Ecto neural progenitor cell (in vitro differentiated cells): Measurements from ENCODE around the gene CAMKK1.
A peak's percentile ranks its signal among the peaks of the same experiment; 100 is the strongest.

ENCODE experiments used
- DNase-seq: peaks from one replicate; pipeline ENCODE4 v3.0.0-alpha.2; 2018; ENCODE audit warnings: low spot score

CAMKK1 gene

GRCh38 chr17:3893003-3893719 is at the start of gene CAMKK1:
TSS of gene CAMKK1 (minus strand) at chr17:3893053. CDS start at chr17:3885687, 7,366 bp downstream.
- peak; percentile 94 for DNase-seq

DNA sequence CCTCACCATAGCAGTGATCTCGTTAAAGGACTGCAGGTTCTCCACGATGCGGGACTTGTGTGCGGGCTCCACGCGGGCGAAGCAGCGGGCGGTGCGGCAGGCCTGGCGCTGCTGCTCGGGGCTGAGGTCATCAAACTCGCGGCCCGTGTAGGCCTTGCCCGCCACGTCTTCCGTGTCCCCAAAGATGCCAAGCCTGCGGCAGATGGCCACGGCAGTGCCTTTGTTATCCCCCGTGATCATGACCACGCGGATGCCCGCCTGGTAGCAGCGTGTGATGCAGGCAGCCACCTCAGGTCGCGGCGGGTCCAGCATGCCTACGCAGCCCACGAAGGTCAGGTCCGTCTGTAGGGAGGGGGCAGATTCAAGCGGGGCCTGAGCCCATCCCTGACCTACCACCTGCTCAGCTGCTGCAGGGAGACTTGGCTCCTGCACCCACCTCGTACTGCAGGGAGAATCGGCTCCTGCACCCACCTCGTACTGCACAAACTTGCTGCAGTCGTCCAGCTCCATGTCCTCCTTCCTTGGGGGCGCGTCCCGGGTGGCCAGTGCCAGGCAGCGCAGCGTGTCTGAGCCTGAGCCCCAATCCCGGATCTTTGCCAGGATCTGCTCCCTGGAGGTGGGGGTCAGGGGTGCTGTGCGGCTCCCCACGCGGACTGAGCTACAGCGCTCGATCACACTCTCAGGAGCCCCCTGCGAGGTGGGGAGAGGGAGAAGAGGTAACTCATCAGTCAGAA is 48.3 kb upstream of the CAMKK1 start:
- no peak for DNase-seq

DNA sequence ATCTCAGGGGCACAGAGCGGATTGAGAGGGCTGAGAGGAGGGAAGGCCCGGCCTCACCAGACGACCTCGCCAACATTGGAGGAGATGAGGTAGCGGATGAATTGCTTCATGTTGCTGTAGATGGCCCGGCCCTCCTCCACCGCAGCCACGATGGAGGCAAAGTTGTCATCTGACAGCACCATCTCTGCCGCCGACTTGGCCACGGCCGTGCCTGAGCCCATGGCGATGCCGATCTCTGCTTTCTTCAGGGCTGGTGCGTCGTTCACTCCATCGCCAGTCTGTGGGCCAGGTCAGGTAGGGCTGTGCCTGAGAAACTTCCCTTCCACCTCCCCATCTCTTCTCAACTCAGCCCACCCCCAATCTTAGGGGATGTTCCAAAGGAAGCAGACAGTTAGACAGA is 44.5 kb upstream of the CAMKK1 start:
- DNase-seq = no peak

DNA sequence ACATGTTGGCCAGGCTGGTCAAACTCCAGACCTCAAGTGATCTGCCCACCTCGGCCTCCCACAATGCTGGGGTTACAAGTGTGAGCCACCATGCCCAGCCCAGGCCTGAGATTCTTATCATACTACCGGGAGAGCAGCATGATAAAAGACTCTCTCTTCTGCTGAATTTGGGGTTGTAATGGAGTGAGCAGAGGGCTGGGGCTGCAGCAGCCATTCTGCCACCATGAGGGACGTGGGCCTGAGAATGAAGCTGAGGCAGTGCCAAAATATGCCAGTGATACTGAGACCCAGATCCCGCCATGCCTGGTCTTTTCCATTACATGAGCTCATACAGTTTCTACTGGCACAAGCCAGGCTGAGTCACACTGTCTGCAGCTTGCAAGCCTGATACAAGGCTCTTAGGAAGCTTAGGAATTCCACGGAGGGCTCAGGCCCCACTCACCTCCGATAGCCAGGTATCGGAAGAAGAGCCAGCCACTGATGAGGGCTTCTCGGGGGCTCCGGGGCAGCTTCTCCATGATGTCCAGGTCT is 43.0 kb upstream of the CAMKK1 start:
- DNase-seq = no peak

DNA sequence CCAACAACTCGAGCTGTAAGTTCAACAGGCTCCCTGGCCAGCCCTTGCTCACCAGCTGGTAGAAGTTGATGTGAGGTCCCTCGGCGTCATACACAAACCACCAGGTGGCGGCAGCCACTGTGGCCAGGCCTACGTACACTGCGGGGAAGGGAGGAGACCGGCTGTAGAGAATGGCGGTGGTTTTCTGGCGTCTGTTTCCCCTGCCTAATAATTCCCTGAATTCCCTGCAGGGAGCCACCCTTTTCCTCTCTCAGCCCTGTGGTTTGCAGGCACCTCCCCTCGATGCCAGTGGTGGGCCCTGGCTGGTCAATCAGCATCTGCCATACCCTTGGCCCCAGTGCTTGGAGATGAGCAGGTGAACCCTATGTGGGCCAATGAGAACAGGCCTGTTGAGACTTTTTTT is 42.3 kb upstream of the CAMKK1 start:
- peak; percentile 87 for DNase-seq

DNA sequence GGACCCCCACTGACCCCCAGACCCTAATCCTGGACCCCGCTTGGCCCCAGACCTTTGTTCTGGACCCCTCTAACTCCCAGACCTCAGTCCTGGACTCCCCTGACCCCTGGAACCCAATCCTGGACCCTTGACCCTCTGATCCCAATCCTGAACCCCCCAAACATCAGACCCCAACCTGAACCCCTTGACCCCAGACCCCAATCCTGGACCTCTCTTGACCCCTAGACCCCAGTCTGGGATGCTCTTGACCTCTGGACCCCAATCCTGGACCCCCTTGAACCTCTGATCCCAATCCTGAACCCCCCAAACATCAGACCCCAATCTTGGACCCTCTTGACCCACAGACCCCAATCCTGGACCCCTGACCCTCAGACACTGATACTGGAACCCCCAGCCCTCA is 36.9 kb upstream of the CAMKK1 start:
- no peak for DNase-seq

- no peak for DNase-seq
Measured at GRCh38 chr17:3929181-3929580, 36.3 kb upstream of the CAMKK1 start.

DNA sequence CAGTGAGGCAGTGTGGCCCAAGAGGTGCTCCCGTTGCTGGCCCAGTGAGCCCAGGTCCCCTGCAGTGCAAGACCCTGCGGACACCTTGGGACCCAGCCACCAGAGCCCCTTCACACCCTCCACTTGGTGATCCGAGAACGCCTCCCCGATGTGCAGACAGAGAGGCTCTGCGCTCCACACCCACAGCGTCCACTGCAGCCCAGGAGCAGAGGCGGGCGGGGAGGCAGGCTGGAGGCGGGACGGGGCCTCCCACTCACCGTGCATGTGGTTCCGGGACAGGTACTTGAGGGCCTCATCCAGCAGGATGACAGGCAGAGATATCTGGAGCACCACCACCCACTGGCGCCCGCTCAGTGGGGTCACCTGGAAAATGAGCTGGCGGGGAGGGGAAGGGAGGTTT is 35.6 kb upstream of the CAMKK1 start:
- no peak for DNase-seq

DNA sequence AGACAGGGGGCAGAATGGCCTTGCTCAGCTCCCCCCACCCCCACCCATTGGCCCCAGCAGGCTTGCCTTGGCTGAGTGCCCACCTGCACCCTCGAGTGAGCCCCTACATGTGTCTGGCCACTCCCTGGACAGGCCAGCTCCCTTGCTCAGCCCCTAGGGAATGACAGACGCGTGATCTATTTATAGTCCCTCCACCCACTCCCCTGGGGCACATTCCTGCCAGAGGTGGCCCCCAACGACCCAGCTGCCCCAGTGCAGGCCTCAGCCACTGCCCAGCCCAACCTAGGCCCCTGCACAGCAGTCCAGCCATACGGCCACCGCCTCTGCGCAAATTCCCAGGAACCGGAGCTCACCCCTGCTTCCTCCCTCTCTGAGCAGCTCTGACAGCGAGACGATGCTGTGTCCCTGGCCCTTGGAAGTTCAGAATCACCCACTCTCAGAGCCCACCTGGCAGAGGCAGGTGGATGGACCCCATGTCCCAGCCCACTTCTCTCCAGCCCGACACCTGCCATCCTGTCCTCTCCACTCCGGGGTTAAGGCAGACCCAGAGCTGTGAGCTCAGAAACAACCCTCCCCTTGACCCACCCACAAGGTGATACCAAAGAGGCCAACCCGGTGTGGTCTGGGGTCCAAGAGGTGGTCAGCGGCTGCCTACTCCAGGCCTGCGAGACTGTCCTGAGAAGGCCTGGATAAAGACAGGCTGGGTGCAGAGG is 34.9 kb upstream of the CAMKK1 start:
- DNase-seq = peak; percentile 52

DNA sequence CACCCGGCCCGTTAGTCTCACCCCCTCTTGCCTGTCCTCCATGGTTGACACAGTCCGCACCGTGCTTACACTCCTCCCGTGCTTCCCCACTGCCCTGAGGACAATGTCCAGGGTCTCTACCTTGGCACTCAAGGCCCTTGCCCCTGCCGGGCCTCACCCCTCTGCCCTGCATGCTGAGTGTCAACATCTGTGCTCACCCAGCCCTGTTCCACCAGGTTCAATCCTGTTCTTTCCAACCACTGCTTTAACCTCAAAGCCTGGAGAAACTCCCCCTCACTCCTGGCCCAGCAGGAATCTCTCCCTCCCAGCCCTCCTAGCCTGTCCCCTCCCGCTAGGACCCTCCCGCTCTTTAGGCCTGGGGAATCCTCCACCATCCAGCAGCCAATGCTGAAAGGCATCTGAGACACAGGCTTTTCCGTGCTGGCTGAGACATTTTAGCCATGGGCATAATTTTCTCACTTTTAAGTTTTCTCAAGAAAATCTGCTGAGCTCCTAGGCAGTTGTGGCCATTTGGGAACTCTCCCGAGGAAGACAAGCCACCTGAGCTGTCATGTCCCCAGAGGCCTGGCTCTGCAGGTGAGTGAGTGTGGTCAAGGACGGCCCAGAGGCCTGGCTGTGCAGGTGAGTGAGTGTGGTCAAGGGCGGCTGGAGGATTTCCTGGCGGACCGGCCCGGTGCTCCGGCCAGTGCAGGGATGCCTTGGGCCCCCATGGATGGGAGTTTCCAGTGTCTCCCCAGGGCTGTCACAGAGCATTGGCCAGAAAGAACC is 34.2 kb upstream of the CAMKK1 start:
- DNase-seq = no peak

DNA sequence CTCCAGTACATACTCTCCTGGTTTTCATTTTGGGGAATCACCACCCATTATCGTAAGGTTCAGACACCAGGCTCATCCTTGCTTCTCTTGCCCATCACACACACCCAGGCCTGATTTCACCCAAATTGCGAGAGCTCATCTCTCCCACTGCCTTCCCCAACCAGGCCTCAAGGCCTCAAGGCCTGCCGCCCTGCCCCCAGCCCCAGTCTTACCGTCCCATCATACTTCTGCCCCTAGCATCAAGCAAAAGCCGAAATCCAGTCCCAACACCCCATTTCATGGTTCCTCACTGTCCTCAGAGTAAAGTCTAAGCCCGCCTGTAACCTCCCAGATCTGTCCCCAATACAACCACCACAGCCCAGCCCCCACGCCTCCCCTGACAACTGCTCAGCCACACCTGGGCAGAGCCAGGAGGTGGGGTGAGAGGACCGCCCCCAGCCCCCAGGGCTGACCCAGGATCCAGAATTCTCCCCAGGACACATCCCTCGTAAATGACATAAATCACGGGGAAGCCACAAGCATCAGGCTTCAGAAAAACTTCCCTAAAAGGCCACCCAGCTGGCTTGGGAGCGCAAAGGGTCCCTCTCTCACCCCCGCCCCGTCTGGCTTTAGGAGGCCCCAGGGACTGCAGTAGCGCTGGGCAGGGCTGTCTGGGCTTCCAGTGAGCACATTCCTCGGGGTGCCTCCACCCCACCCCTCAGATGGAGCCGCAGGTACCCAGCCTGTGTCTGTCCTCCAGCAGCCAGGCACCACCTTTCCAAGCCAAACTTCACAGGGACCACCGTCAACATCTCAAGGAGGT is 33.0 kb upstream of the CAMKK1 start:
- no peak for DNase-seq

DNA sequence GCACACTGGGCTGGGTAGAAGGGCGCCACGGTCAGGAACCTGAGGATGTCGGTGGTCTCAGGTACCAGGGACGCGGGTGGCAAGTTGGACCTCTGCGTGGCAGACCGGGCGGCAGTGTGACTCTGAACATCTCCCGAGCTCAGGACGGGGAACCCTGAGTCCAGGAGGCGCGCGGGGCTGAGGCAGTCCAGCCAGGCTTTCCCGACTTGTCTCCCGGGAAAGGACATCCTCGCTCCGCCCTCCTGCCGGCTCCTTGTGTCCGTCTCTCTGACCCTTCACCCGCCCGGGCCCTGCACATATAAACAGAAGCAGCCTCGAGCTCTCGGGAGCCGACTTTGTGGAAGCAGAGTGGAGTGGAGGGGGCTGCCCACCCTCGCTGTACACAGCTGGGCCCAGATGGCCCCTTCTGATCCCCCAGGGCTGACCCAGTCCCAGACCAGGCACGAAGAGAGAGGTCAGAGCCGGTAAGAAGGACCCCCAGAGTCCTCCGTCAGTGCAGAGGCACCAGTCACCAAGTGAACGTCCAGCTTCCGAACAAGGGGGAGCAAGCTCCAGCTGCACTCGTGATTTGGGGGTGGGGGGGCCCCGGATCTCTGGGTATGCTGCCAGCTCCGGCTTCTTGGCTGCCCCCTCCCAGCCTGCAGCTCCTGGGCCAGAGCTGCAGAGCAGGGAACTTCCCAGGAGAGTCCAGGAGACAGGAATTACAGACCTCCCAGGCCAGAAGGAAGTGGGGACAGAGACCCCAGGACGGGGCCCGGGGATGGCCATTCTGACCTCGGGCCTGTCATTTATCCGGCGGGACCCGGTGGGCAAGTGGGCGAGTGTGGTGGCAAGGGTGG is 31.9 kb upstream of the CAMKK1 start:
- DNase-seq = peak; percentile 68

- DNase-seq = no peak
Measured at GRCh38 chr17:3923466-3924190, 30.8 kb upstream of the CAMKK1 start.

DNA sequence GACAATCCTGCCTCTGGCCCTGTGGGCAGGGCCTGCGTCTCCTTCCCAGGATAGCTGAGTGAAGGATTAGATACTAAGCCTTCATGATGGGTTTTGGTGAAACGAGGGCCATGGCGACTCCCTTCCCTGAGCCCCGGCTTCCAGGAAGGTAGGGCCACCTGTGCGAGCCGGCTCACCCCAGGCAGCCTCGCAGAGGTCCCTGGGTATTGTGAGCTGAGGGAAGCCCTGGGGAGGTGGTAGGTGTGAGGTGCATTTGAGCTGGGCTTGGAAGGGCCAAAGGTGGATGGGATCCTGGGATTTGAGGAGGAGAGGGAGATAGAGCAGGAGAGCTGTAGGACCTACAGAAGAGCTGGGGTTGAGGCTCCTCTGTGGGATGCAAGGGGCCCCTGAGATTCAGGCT is 29.9 kb upstream of the CAMKK1 start:
- no peak for DNase-seq

GRCh38 chr17:3921502-3922319 is 28.9 kb upstream of the CAMKK1 start:
- no peak for DNase-seq

DNA sequence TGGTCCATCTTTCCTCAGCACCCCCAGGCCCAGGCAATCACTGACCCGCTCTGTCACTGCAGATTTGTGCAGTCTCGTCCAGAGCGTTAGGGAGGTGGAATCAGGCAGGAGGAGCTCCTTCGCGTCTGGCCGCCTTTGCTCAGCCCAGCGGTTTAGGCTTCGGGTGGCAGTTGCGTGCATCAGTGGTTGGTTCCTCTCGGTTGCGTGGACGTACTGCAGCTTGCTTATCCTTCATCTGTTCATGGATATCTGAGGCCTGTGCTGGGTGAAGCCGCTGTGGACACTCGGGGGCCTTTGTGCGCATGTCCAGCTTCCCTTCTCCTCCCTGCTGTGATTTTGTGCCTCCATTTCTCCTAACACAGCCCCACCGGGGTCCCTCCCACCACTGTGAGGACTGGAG is 28.2 kb upstream of the CAMKK1 start:
- no peak for DNase-seq

DNA sequence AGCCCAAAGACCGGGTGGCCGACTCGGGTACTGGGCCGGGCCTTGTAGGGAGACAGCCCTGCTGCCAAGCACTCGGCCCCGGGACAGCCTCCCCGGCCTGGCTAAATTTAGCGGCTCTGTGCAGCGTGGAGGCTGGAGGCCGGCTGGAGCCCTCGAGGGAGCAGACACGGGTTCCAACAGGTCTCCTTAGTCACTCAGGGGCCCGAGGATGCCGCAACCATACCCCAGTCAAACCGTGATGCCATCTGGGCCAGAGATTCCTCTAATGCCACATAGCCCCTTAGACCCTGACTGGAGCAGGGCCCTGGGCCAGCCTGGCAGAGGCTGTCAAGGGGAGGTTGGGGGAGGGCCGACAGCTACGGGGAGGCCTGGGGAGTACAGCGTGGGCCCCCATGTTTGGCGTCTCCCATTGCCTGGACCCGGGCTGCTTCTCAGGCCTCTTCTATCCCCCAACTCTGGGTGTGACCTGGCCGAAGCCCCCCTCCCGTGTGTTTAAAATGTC is 26.3 kb upstream of the CAMKK1 start:
- DNase-seq = no peak

DNA sequence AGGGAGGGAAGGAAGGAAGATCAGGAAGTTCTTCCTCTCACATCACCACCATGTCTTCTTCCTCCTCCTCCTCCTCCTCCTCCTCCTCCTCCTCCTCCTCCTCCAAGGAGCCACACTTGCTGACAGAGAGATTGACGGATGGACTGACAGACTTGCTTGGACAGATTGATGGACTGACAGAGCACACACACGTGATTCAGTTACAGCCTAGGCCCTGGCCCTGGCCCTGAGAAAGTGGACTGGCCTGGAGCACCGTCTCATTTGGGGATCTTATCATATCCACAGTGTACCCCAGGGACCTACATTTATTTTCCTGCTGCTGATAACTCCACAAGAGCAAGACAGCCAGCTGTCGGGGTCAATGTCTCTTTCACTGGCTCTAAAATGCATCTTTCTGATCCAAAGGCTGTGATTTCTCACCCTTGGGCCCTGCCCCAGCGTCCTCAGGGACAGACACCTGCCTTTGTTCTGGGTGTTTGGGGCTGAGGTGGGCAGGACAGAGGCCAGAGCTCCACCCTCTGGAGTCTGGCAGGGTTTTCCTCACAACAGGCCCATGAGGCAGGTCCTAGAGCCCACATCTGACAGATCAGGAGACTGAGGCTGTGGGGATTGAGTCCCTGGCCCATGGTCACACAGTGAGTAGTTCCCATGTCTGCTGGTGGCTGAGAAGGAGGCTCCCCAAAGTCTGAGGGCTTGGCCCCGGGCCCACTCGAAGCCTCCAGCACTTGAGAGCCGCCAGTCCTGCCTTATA is 25.7 kb upstream of the CAMKK1 start:
- no peak for DNase-seq
